GM18909 (cell line): ENCODE measurements around the gene ATF2.

Experiments
- ATAC-seq: cut with Tn5 transposase; IDR thresholded peaks from one replicate; pipeline ENCODE4 v1.9.1; 2021; ENCODE audit warnings: mild to moderate bottlenecking; ENCODE audit not compliant: unreplicated experiment, poor library complexity

The ATF2 gene

DNA sequence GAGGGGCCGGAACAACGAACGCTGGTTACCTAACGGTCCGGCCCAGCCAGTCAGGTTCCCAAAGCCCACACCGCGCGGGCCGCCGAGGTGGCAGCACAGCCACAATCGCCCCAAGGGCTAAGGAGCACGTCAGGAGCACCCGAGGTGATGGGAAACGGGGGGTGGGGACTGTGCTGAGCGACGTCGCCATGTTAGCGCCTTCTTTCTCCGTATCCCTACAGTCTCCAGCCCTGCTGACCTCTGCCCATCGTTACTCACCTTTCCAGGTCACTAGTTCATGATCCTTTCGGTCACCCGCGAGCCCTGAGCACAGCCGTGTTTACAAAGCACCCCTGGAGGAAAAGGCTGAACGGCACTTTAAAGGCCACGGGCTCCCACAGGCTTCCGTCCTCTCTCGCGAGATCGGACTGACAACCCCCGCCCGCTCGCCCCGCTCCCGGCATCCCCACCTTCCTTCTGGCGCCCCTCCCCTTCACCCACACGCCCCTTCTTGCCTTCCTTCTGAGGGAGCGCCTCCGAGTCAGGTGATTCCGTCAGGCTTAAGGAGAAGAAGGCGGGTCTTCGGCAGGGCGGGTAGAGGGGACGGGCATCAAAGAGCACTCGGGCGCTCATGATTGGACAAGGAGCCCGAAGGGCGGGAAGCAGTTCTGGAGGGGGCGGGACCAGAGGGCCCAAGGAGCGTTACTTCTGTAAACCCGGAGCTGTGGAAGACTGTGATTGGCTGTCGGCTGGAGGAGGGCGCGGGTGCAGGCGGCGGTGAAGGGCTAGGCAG lies at the start of gene ATF2:
Gene ATF2, minus strand, starts transcription at position 412 of the 772 bp plus-strand sequence. CDS start 31,760 bp downstream, outside the sequence.
- ATAC-seq, result peak; percentile 97

- no peak for ATAC-seq
These were observed 39.9 kb upstream of the ATF2 start for GRCh38 chr2:175207741-175208438.

- ATAC-seq, result no peak
These were observed 38.9 kb upstream of the ATF2 start for GRCh38 chr2:175206866-175207265.

DNA sequence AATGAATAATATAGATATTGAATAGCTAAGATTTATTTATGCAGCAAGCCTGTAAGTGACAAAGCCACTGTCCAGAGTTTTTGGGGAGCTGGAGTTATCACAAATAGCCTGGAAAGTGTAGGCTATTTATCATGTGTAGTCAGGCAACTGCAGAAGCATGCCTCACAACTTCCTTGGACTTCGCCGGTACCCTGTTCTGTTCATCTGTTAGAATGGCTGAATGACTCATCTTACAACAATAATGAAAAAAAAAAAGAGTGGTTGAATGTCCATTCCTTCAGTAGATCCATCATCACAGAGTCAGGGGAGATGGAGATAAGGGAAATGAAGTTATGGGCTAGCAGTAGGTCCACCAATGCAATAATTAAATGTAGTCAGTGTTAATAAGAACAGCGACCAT lies 37.5 kb upstream of the ATF2 start:
- ATAC-seq, result no peak

DNA sequence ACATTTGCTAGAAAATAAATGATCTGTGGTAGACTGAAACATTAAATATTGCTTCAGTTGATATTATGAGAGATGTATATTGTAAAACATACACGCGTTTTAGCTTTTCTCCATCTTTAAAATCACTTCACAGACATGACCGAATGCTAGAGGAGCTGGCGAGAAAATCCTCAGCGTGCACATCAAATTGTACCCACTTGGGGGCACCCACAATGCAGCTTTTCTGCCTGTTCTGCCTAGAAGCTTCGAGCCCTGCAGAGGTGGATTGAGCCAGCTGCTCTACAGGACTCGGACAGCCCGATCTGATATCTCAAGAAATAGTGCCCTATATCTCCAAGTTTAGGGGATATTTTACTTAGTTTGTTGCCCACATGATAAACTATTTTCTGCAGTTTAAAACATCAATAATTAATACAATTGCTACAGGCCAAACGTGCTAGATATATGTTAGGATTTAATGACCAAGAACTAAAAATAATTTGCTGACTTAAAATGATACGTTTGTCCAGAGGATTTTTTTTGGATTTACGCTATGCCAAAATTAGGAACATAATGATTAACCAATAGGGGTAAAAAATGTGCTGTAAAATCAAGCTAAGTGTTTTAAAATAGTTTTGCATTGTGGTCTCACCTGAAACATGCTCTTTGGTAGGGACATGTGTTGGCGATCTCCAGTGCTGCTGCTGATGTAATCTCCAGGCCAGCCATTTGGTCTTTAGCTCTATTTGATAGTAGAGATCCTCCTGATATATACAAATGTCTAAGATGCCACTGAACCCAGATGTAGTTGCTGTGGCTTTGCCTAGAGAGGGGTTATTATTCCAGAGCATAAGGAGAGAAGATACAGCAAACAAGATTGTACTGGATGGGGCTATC lies 35.9 kb upstream of the ATF2 start:
- ATAC-seq, result peak; percentile 85

- ATAC-seq, result no peak
These were observed 27.0 kb upstream of the ATF2 start for GRCh38 chr2:175195012-175195411.

DNA sequence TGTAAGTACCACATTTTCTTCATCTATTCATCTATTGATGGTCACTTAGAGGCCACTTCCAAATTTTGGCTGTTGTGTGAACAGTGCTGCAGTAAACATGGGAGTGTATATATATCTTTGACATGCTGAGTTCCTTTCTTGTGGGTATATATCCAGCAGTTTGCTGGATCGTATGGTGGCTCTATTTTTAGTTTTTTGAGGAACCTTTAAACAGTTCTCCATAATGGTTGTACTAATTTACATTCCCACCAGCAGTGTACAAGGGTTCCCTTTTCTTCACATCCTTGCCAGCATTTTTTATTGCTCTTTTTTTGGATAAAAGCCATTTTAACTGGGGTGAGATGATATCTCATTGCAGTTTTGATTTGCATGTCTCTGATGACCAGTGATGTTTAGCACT lies 20.8 kb upstream of the ATF2 start:
- no peak for ATAC-seq

DNA sequence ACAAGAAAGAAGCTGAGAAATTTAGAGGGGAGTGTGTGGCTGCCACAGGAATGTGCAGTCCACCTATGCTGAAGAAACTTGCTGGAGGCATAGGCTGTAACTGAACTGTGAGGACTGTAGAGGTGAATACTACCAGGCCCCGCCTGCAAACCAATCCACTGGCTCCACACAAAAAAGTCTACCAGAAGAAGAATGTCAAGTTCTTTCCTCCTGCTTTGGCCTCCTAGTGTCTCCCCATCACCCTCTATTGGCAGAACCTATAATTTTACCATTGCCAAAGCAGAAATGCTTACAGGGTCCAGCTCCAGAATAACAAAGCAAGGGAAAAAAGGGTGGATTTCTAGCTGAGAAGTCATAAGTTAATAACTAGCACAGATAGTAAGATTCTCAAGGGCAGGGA lies 19.4 kb upstream of the ATF2 start:
- peak; percentile 59 for ATAC-seq

DNA sequence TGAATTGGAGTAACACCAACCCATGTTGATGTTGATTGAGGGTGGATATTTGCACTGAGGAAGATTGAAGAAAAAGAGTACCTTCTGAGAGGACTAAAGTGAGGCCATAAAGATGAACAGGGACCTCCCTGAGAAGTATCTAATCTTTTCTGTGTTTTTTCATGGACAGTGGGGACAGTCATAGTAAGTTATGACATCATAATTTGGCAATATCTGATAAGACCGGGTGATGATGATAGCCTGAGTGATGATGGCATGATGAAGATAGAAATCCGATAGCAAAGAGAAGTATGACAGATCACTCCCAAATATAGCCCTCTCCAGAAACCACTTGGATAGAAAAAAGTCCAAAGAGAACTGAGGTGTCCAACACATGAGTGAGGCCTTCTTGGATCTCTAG lies 15.7 kb upstream of the ATF2 start:
- ATAC-seq, result no peak

DNA sequence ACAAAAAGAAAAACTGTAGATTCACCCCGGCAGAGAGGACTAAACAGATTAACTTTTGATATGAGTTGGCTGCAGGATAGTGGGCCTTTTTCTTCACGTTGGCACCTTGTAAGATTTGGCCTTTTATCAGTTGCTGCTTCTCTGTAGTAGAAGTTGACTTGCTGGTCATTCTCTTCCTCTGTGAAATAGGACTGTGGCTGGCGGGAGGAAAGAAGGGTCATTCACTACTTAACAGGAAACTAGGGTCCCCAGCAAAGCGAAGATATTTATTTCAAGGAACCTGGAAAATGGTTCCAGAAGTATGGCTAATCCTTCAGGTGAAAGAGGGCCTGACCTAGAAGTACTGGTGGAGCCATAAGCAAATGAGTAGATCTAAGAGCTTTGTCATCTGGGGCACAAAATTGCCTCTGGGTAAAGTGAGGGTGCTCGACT lies 13.9 kb upstream of the ATF2 start:
- ATAC-seq, result no peak

DNA sequence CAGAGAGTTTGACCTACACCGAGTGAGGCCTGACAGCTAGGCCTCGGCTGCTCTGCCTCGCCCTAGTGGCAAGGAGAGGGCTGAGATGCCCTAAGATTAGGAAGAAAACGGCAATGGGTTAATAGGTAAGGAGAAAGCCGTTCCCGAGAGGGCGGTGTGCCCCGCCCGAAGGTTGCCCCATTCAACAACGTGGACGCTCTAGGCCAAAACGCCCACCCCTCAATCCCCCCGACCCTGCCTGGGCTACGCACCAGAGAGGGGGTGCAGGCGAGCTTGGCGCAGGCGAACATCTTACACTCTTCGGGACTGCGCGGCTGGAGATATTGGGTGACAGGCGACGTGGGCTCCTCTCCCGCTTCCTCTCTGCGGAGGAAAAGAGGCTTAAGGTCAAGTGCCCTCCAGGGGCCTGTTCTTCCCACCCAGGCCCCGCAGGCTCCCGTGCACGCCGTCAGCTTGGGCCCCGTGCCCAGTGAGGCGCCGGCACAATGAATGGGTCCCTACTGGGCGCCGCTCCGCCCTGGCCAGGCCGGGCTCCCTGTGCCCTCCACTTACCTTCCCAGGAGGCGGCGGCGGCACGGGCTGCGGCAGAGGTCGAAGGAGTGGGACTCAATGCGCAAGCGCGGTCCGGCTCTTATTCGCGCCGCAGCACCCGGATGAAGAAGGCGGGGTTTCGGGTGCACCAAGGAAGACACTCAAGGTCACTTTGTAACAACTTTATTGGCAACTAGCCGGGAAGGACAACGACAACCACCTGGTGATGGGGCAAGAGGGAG lies 13.3 kb upstream of the ATF2 start, which contains the start of gene ATP5MC3:
Gene ATP5MC3, minus strand, starts transcription at position 607 of the 773 bp plus-strand sequence. Its CDS starts 317 bp downstream, at position 290.
- peak; percentile 92 for ATAC-seq

- ATAC-seq, result peak; percentile 61
These were observed 12.7 kb upstream of the ATF2 start for GRCh38 chr2:175180701-175181103.

DNA sequence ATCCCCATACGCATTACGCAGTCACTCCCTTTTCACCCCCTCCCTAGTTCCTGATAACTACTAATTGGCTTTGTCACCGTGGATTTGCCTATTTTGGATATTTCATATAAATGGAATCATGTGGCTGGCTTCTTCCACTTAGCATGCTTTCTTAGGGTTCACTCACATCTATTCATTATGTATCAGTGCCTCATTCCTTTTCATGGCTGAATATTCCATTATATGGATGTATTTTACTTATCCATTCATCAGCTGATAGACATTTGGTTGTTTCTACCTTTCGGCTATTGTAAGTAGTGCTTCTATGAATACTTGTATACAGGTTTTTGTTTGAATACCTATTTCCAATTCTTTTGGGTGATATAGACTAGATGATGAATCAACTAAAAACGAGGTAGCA lies 8.6 kb upstream of the ATF2 start:
- ATAC-seq, result no peak

GRCh38 chr2:175175896-175176295 lies 7.9 kb upstream of the ATF2 start:
- ATAC-seq, result no peak

GRCh38 chr2:175175320-175175719 lies 7.3 kb upstream of the ATF2 start:
- no peak for ATAC-seq

- no peak for ATAC-seq
These were observed 2.8 kb upstream of the ATF2 start for GRCh38 chr2:175170659-175171304.

- no peak for ATAC-seq
These were observed 1.2 kb upstream of the ATF2 start for GRCh38 chr2:175169191-175169590.

- ATAC-seq, result peak; percentile 26
These were observed 552 bp upstream of the ATF2 start for GRCh38 chr2:175168564-175168945.

DNA sequence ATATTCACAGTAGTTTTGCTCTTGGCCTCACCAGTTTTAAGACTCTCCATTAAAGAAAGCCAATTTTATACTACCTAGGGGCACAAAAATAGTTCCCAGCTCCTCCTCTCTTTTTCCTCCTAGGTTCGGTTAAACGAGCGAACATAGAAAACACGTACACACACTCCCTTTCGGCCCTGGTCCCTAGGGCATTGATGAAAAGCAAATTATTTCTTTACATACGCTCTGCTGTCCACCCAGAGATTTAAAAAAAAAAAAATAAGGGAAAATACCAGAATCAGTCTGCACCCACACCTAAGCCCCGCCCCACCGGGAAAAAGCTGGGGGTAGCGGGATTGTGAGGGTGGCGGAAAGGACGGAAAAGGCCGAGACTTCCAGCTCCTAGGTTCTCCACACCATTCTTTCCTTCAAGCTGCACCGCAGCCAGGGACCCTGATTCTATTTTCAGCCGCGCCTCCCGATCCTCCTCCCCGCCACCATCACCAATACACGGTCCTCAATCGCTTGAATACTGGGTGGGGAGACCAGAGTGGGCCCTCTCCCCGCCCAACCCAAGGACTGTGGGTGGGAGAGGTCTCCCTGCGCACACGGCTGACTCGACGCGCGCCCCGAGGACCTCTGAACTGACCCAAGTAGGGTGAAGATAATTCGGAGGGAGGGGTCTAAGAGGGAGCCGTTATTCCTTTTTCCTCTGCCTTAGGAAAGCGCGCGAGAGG lies 769 bp downstream of the ATF2 start:
- ATAC-seq, result peak; percentile 2
